HepG2 (cell line): ENCODE results near the gene CNTNAP1. TPM values are rescaled to one million over a fixed set of nuclear protein-coding genes. Genes with fewer than 3 reads are reported as not detected.

ENCODE experiments used
- AKNA ChIP-seq: sonication (generic); formaldehyde crosslinking; IDR thresholded peaks from 2 replicates; pipeline ENCODE4 v1.4.0; 2020; ENCODE audit warnings: missing genetic modification reagents, borderline replicate concordance
- ARNT ChIP-seq: fragments of 450-650 bp; IDR thresholded peaks from 2 replicates; pipeline ENCODE4 v1.6.1; 2017
- HHEX ChIP-seq: IDR thresholded peaks from 2 replicates; pipeline ENCODE4 v1.6.1; 2016; ENCODE audit warnings: control low read depth
- IKZF5 ChIP-seq: IDR thresholded peaks from 2 replicates; pipeline ENCODE4 v1.6.1; 2018; ENCODE audit warnings: missing genetic modification reagents, mild to moderate bottlenecking, missing compliant biosample characterization
- KAT7 ChIP-seq: IDR thresholded peaks from 2 replicates; pipeline ENCODE4 v1.6.1; 2018; ENCODE audit warnings: borderline replicate concordance, missing compliant biosample characterization
- NR2F2 ChIP-seq: IDR thresholded peaks from 2 replicates; pipeline ENCODE4 v1.6.1; 2012; ENCODE audit warnings: low read depth, inconsistent platforms, borderline replicate concordance
- PITX1 ChIP-seq: sonication (generic); formaldehyde crosslinking; IDR thresholded peaks from 2 replicates; pipeline ENCODE4 v1.5.1; 2020; ENCODE audit warnings: mild to moderate bottlenecking, missing genetic modification reagents
- SMAD3 ChIP-seq: sonication (generic); formaldehyde crosslinking; IDR thresholded peaks from 2 replicates; pipeline ENCODE4 v1.4.0; 2020; ENCODE audit warnings: missing genetic modification reagents
- SP4 ChIP-seq: sonication (generic); formaldehyde crosslinking; IDR thresholded peaks from 2 replicates; pipeline ENCODE4 v1.8.1; 2023; ENCODE audit warnings: mild to moderate bottlenecking, missing genetic modification reagents
- TP53 ChIP-seq: sonication (generic); formaldehyde crosslinking; conservative IDR thresholded peaks from 2 replicates; pipeline ENCODE4 v1.4.0; 2020; ENCODE audit warnings: missing genetic modification reagents
- ZBTB10 ChIP-seq: sonication (generic); formaldehyde crosslinking; IDR thresholded peaks from 2 replicates; pipeline ENCODE4 v1.4.0; 2020; ENCODE audit warnings: missing genetic modification reagents, borderline replicate concordance
- ZKSCAN5 ChIP-seq: sonication (generic); formaldehyde crosslinking; IDR thresholded peaks from 2 replicates; pipeline ENCODE4 v1.5.1; 2020; ENCODE audit warnings: mild to moderate bottlenecking, missing genetic modification reagents
- ZNF317 ChIP-seq: sonication (generic); formaldehyde crosslinking; IDR thresholded peaks from 2 replicates; pipeline ENCODE4 v1.5.0; 2020; ENCODE audit warnings: mild to moderate bottlenecking, missing genetic modification reagents
- ZNF414 ChIP-seq: sonication (generic); formaldehyde crosslinking; IDR thresholded peaks from 2 replicates; pipeline ENCODE4 v1.5.0; 2020; ENCODE audit warnings: missing genetic modification reagents
- ZNF788 ChIP-seq: sonication (generic); formaldehyde crosslinking; IDR thresholded peaks from 2 replicates; pipeline ENCODE4 v1.5.0; 2020; ENCODE audit warnings: mild to moderate bottlenecking, missing genetic modification reagents, borderline replicate concordance
- polyA plus RNA-seq, 8 experiments: library from polyadenylated mRNA; depleted of rRNA in 3 of 8; stranded (reverse) in 7 of 8; unstranded in 1 of 8; fragments of >200 nt; fragmentation: Illumina TruSeq in 4 of 8; extraction: Trizol in 4 of 8; gene quantifications; 2 replicates each; pipeline versions ENCODE4 v1.2.1 to v1.2.3, GENCODE V29; 2011 to 2016; ENCODE audit warnings: low read depth in 4 of 8, missing spikeins in 1 of 8, mixed read lengths in 1 of 8; ENCODE audit not compliant: insufficient read depth in 1 of 8
- total RNA-seq, 5 experiments: library from RNA; depleted of rRNA; stranded (reverse); fragments of >200 nt; fragmentation: Illumina TruSeq; extraction: Trizol; gene quantifications; 2 replicates each; pipeline ENCODE4 v1.2.3, GENCODE V29; 2016; ENCODE audit warnings: low read depth in 1 of 5
- TF ChIP-seq, protein P1 (sequence below): IDR thresholded peaks from 2 replicates; pipeline ENCODE4 v1.6.1; 2016; ENCODE audit warnings: missing genetic modification reagents, missing compliant biosample characterization
- TF ChIP-seq, protein P2 (sequence below): sonication (generic); formaldehyde crosslinking; IDR thresholded peaks from 2 replicates; pipeline ENCODE4 v1.5.0; 2020; ENCODE audit warnings: mild to moderate bottlenecking, missing genetic modification reagents, borderline replicate concordance

CNTNAP1 gene
- total and polyA plus RNA-seq, 2 of the 13 experiments (the other 11 are each of a cell fraction or from before 2014, with no cell fraction given) = 4.5 to 7.7 TPM

- TF ChIP-seq TP53 (CRISPR knock-in tag) = no peak
- TF ChIP-seq SMAD3 = no peak
- no peak for TF ChIP-seq AKNA (CRISPR knock-in tag)
- TF ChIP-seq ARNT = no peak
- 0 out of 2 replicates have a peak, but pooled peaks have one; percentile 25 for TF ChIP-seq PITX1 (CRISPR knock-in tag)
- TF ChIP-seq ZNF317 (CRISPR knock-in tag) = 0 out of 2 replicates have a peak, but pooled peaks have one; percentile 13
- no peak for TF ChIP-seq HHEX (CRISPR knock-in tag)
- no peak for TF ChIP-seq NR2F2
- TF ChIP-seq, protein P1, sequence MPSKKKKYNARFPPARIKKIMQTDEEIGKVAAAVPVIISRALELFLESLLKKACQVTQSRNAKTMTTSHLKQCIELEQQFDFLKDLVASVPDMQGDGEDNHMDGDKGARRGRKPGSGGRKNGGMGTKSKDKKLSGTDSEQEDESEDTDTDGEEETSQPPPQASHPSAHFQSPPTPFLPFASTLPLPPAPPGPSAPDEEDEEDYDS (CRISPR knock-in tag) = peak; percentile 82
- peak; percentile 86; the same call in 1 of the 2 replicates for TF ChIP-seq SP4 (CRISPR knock-in tag)
- no peak for TF ChIP-seq ZKSCAN5 (CRISPR knock-in tag)
- TF ChIP-seq ZBTB10 (CRISPR knock-in tag) = no peak
- TF ChIP-seq KAT7 (CRISPR knock-in tag) = no peak
- TF ChIP-seq ZNF414 (CRISPR knock-in tag) = no peak
- TF ChIP-seq, protein P2, sequence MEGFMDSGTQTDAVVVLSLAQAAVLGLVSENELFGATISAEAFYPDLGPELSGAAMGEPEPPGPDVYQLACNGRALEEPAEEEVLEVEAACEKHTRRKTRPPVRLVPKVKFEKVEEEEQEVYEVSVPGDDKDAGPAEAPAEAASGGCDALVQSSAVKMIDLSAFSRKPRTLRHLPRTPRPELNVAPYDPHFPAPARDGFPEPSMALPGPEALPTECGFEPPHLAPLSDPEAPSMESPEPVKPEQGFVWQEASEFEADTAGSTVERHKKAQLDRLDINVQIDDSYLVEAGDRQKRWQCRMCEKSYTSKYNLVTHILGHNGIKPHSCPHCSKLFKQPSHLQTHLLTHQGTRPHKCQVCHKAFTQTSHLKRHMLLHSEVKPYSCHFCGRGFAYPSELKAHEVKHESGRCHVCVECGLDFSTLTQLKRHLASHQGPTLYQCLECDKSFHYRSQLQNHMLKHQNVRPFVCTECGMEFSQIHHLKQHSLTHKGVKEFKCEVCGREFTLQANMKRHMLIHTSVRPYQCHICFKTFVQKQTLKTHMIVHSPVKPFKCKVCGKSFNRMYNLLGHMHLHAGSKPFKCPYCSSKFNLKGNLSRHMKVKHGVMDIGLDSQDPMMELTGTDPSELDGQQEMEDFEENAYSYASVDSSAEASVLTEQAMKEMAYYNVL (CRISPR knock-in tag) = no peak
- no peak for TF ChIP-seq ZNF788 (CRISPR knock-in tag)
- TF ChIP-seq IKZF5 (CRISPR knock-in tag) = no peak
These were observed 5.1 kb upstream of the CNTNAP1 start (continued) for GRCh38 chr17:42677012-42677857.
